PC-9 (cell line): ENCODE measurements around the gene BRIP1.

ENCODE experiments used
- EZH2 ChIP-seq: fragments of 200-600 bp; sonication (generic); IDR thresholded peaks from 2 replicates; pipeline ENCODE4 v1.8.0; 2017; ENCODE audit warnings: antibody characterized with exemption, low read depth
- TF ChIP-seq, protein P1 (sequence below): fragments of 200-600 bp; sonication (generic); conservative IDR thresholded peaks from 2 replicates; pipeline ENCODE4 v1.6.1; 2017; ENCODE audit warnings: mixed run types, antibody characterized with exemption, mild to moderate bottlenecking, moderate library complexity

GRCh38 chr17:61761827-61762226 is 101.5 kb downstream of the BRIP1 start:
- TF ChIP-seq, protein P1, sequence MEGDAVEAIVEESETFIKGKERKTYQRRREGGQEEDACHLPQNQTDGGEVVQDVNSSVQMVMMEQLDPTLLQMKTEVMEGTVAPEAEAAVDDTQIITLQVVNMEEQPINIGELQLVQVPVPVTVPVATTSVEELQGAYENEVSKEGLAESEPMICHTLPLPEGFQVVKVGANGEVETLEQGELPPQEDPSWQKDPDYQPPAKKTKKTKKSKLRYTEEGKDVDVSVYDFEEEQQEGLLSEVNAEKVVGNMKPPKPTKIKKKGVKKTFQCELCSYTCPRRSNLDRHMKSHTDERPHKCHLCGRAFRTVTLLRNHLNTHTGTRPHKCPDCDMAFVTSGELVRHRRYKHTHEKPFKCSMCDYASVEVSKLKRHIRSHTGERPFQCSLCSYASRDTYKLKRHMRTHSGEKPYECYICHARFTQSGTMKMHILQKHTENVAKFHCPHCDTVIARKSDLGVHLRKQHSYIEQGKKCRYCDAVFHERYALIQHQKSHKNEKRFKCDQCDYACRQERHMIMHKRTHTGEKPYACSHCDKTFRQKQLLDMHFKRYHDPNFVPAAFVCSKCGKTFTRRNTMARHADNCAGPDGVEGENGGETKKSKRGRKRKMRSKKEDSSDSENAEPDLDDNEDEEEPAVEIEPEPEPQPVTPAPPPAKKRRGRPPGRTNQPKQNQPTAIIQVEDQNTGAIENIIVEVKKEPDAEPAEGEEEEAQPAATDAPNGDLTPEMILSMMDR = no peak
- no peak for TF ChIP-seq EZH2
